PC-9 (cell line): Measurements from ENCODE around the gene OIP5. TPM values are rescaled to one million over a fixed set of nuclear protein-coding genes. Genes with fewer than 3 reads are reported as not detected.

Source experiments
- BruUV-seq: library from RNA; stranded (reverse); fragments of 400-500 nt; replicated peaks from 2 replicates; lab custom pipeline; 2021; lab: Mats Ljungman, UMichigan
- CTCF ChIA-PET: fragments of 300-600 bp; sonication (Branson Sonifier 250); formaldehyde crosslinking; loops from one replicate; lab custom pipeline; 2022; ENCODE audit warnings: antibody characterized with exemption; lab: Charles Lee
- POLR2A ChIA-PET: fragments of 300-600 bp; sonication (Branson Sonifier 250); formaldehyde crosslinking; loops from one replicate; lab custom pipeline; 2022; ENCODE audit warnings: antibody characterized with exemption; ENCODE audit not compliant: unreplicated experiment; lab: Charles Lee
- DNase-seq, 2 experiments: peaks; one replicate each; pipeline versions ENCODE4 v3.0.0 to v3.0.0-alpha.2; 2015 to 2022; ENCODE audit warnings: mixed read lengths in 1 of 2
- H2AFZ ChIP-seq: fragments of 200-600 bp; sonication (generic); 2 replicates; pipeline ENCODE4 v1.8.1; 2017; ENCODE audit warnings: antibody characterized with exemption
- H3F3A ChIP-seq: fragments of 200-600 bp; sonication (generic); 2 replicates; pipeline ENCODE4 v1.8.1; 2017; ENCODE audit warnings: antibody characterized with exemption, mild to moderate bottlenecking, low read depth; ENCODE audit not compliant: insufficient read depth
- H3K27ac ChIP-seq: fragments of 200-600 bp; sonication (generic); 2 replicates; pipeline ENCODE4 v1.6.1; 2016; ENCODE audit warnings: mixed run types
- H3K27me3 ChIP-seq: fragments of 200-600 bp; sonication (generic); 2 replicates; pipeline ENCODE4 v1.6.1; 2016; ENCODE audit warnings: low read depth, mixed run types; ENCODE audit not compliant: insufficient read depth
- H3K36me3 ChIP-seq: fragments of 200-600 bp; sonication (generic); 2 replicates; pipeline ENCODE4 v1.6.1; 2016; ENCODE audit warnings: low read depth, mixed run types
- H3K4me1 ChIP-seq: fragments of 200-600 bp; sonication (generic); replicated peaks from 2 replicates; pipeline ENCODE4 v1.6.1; 2016; ENCODE audit warnings: mixed run types; ENCODE audit not compliant: insufficient read depth
- H3K4me2 ChIP-seq: fragments of 200-600 bp; sonication (generic); 2 replicates; pipeline ENCODE4 v1.6.1; 2017; ENCODE audit warnings: mixed run types
- H3K4me3 ChIP-seq: fragments of 200-600 bp; sonication (generic); 2 replicates; pipeline ENCODE4 v1.6.1; 2016; ENCODE audit warnings: mixed run types
- H3K79me2 ChIP-seq: fragments of 200-600 bp; sonication (generic); 2 replicates; pipeline ENCODE4 v1.6.1; 2017; ENCODE audit warnings: low read depth, mixed run types
- H3K9me2 ChIP-seq: fragments of 200-600 bp; sonication (generic); 2 replicates; pipeline ENCODE4 v1.8.1; 2017; ENCODE audit warnings: mild to moderate bottlenecking; ENCODE audit not compliant: insufficient read depth
- H3K9me3 ChIP-seq: fragments of 200-600 bp; sonication (generic); 2 replicates; pipeline ENCODE4 v1.8.1; 2016; ENCODE audit warnings: low read depth; ENCODE audit not compliant: insufficient read depth
- H4K20me1 ChIP-seq: fragments of 200-600 bp; sonication (generic); 2 replicates; pipeline ENCODE4 v1.8.1; 2017; ENCODE audit not compliant: insufficient read depth
- EZH2 ChIP-seq: fragments of 200-600 bp; sonication (generic); IDR thresholded peaks from 2 replicates; pipeline ENCODE4 v1.8.0; 2017; ENCODE audit warnings: antibody characterized with exemption, low read depth
- intact Hi-C: fragments of 100-400 bp; cut with micrococcal nuclease; formaldehyde crosslinking; loops from one replicate; pipeline ENCODE4 v1.10.0; 2022; ENCODE audit not compliant: unreplicated experiment
- total RNA-seq: library from RNA; stranded (reverse); gene quantifications from 2 replicates; pipeline ENCODE4 v1.2.3, GENCODE V29; 2021
- TF ChIP-seq, protein P1 (sequence below): fragments of 200-600 bp; sonication (generic); conservative IDR thresholded peaks from 2 replicates; pipeline ENCODE4 v1.6.1; 2017; ENCODE audit warnings: mixed run types, antibody characterized with exemption, mild to moderate bottlenecking, moderate library complexity

OIP5 gene
- total RNA-seq, 1 experiment from 2014 or later, result 25.4 TPM

DNA sequence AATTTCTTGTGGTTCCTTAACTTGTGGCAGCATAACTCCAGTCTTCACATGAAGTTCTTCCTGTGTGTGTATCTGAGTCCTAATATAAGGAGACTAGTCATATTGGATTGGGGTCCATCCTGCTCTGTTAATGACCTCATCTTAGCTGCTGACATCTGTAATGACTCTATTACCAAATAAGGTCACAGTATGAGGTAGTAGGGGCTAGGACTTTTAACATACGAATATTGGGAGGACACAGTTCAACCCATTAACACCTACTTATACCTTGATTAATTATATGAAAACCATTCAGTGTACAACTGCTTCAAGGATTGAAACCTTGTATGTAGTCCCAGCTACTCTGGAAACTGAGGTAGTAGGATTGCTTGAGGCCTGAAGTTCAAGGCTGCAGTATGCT is 43.9 kb downstream of the OIP5 start:
- Histone ChIP-seq H3K4me2 (no peak overlapping the region), H3F3A (0 out of 2 replicates have a peak, but pooled peaks cover 8% of the 10 kb centered on the region), H3K27ac (no peak overlapping the region), H3K27me3 (no peaks in the 10 kb centered on the region), H3K36me3 (peaks cover 27% of the 10 kb centered on the region), H3K9me3 (no peaks in the 10 kb centered on the region), H3K9me2 (no peaks in the 10 kb centered on the region), H3K4me1 (peaks cover 13% of the 10 kb centered on the region), H4K20me1 (no peaks in the 10 kb centered on the region), H3K79me2 (peaks cover 46% of the 10 kb centered on the region), H2AFZ (no peak overlapping the region), H3K4me3 (no peak overlapping the region)
- CTCF ChIA-PET, result no interaction called here
- TF ChIP-seq EZH2, result no peak
- TF ChIP-seq, protein P1, sequence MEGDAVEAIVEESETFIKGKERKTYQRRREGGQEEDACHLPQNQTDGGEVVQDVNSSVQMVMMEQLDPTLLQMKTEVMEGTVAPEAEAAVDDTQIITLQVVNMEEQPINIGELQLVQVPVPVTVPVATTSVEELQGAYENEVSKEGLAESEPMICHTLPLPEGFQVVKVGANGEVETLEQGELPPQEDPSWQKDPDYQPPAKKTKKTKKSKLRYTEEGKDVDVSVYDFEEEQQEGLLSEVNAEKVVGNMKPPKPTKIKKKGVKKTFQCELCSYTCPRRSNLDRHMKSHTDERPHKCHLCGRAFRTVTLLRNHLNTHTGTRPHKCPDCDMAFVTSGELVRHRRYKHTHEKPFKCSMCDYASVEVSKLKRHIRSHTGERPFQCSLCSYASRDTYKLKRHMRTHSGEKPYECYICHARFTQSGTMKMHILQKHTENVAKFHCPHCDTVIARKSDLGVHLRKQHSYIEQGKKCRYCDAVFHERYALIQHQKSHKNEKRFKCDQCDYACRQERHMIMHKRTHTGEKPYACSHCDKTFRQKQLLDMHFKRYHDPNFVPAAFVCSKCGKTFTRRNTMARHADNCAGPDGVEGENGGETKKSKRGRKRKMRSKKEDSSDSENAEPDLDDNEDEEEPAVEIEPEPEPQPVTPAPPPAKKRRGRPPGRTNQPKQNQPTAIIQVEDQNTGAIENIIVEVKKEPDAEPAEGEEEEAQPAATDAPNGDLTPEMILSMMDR, result no peak
- POLR2A ChIA-PET, result interaction anchor here (0.7 kb wide), 1 partner anchor 57 kb away, joined by 4 read pairs; the partner anchor contains the start of gene CHP1
- BruUV-seq, result no TSS peak
- no peak for DNase-seq
- intact Hi-C loops, result no loop called here

DNA sequence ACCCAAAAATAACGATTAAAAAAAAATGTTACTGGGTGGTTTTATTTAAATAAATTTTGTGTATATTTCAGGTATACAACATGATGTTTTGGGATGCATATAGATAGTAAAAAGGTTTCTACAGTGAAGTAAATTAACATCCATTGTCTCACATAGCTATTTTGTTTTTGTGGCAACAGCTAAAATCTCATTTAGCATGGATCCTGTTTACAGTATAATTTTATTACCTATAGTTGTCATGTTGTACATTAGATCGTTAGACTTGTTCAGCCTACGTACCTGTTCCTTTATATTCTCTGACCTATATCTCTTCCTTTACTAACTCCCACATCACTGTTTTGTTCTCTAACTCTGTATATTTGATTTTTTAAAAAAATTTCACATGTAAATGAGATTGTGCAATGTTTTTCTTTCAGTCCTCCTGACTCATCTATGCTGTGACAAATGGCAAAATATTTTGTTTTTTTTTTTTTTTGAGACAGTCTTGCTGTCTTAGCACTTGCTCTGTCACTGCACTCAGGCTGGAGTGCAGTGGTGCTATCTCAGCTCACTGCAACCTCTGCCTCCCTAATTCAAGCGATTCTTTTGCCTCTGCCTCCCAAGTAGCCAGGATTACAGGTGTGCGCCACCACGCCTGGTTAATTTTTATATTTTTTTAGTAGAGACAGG is 45.6 kb downstream of the OIP5 start:
- Histone ChIP-seq H3K9me2 (no peaks in the 10 kb centered on the region), H3K27me3 (no peaks in the 10 kb centered on the region), H3K27ac (no peak overlapping the region), H3K9me3 (no peaks in the 10 kb centered on the region), H3K4me2 (no peak overlapping the region), H2AFZ (no peak overlapping the region), H4K20me1 (no peaks in the 10 kb centered on the region), H3K4me3 (no peak overlapping the region), H3K4me1 (peaks cover 21% of the 10 kb centered on the region), H3F3A (peaks cover 15% of the 10 kb centered on the region; the same call in 1 of the 2 replicates), H3K36me3 (peaks cover 27% of the 10 kb centered on the region), H3K79me2 (peaks cover 46% of the 10 kb centered on the region)
- BruUV-seq, result no TSS peak
- ChIA-PET POLR2A (no interaction called here), CTCF (interaction anchor here (0.6 kb wide), 1 partner anchor 102 kb away, joined by 8 read pairs; no protein-coding TSS in a partner anchor)
- intact Hi-C loops, result no loop called here
- DNase-seq, result peak in 1 of 2 experiments; percentile 63
- TF ChIP-seq EZH2, result no peak
- TF ChIP-seq, protein P1, result no peak

GRCh38 chr15:41285285-41285684 is 47.1 kb downstream of the OIP5 start:
- H3K4me2 ChIP-seq, result peak overlapping the region; percentile 81
- H3K9me3 ChIP-seq, result no peaks in the 10 kb centered on the region
- no peaks in the 10 kb centered on the region for H4K20me1 ChIP-seq
- H3K79me2 ChIP-seq, result peaks cover 46% of the 10 kb centered on the region
- no peak for DNase-seq
- H3K36me3 ChIP-seq, result peaks cover 27% of the 10 kb centered on the region
- CTCF ChIA-PET, result interaction anchor here (0.7 kb wide), 2 partner anchors 212 to 407 kb away, joined by 7 to 10 read pairs; no protein-coding TSS in a partner anchor
- BruUV-seq, result no TSS peak
- peak overlapping the region; percentile 56 for H3K27ac ChIP-seq
- intact Hi-C loops, result loop anchor here (1.0 kb wide), 1 partner anchor 54 kb away; the partner anchor contains the start of gene CHP1
- peaks cover 32% of the 10 kb centered on the region for H3K4me1 ChIP-seq
- H3K9me2 ChIP-seq, result no peaks in the 10 kb centered on the region
- H3F3A ChIP-seq, result peaks cover 30% of the 10 kb centered on the region
- TF ChIP-seq, protein P1, result no peak
- TF ChIP-seq EZH2, result no peak
- no peak overlapping the region for H2AFZ ChIP-seq
- POLR2A ChIA-PET, result no interaction called here
- peak overlapping the region; percentile 79 for H3K4me3 ChIP-seq
- no peaks in the 10 kb centered on the region for H3K27me3 ChIP-seq
